ENCODE data around the gene BPIFB6. TPM values are rescaled to one million over a fixed set of nuclear protein-coding genes. Genes with fewer than 3 reads are reported as not detected.
A peak's percentile ranks its signal among the peaks of the same experiment; 100 is the strongest.

BPIFB6 gene
- total RNA-seq, 1 experiment from 2014 or later: not detected

- TF ChIP-seq, protein P1, sequence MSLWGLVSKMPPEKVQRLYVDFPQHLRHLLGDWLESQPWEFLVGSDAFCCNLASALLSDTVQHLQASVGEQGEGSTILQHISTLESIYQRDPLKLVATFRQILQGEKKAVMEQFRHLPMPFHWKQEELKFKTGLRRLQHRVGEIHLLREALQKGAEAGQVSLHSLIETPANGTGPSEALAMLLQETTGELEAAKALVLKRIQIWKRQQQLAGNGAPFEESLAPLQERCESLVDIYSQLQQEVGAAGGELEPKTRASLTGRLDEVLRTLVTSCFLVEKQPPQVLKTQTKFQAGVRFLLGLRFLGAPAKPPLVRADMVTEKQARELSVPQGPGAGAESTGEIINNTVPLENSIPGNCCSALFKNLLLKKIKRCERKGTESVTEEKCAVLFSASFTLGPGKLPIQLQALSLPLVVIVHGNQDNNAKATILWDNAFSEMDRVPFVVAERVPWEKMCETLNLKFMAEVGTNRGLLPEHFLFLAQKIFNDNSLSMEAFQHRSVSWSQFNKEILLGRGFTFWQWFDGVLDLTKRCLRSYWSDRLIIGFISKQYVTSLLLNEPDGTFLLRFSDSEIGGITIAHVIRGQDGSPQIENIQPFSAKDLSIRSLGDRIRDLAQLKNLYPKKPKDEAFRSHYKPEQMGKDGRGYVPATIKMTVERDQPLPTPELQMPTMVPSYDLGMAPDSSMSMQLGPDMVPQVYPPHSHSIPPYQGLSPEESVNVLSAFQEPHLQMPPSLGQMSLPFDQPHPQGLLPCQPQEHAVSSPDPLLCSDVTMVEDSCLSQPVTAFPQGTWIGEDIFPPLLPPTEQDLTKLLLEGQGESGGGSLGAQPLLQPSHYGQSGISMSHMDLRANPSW (CRISPR knock-in tag; conservative IDR thresholded peaks at IDR 0.05; ENCODE audit: low read depth): no peak
- TF ChIP-seq, protein P2, sequence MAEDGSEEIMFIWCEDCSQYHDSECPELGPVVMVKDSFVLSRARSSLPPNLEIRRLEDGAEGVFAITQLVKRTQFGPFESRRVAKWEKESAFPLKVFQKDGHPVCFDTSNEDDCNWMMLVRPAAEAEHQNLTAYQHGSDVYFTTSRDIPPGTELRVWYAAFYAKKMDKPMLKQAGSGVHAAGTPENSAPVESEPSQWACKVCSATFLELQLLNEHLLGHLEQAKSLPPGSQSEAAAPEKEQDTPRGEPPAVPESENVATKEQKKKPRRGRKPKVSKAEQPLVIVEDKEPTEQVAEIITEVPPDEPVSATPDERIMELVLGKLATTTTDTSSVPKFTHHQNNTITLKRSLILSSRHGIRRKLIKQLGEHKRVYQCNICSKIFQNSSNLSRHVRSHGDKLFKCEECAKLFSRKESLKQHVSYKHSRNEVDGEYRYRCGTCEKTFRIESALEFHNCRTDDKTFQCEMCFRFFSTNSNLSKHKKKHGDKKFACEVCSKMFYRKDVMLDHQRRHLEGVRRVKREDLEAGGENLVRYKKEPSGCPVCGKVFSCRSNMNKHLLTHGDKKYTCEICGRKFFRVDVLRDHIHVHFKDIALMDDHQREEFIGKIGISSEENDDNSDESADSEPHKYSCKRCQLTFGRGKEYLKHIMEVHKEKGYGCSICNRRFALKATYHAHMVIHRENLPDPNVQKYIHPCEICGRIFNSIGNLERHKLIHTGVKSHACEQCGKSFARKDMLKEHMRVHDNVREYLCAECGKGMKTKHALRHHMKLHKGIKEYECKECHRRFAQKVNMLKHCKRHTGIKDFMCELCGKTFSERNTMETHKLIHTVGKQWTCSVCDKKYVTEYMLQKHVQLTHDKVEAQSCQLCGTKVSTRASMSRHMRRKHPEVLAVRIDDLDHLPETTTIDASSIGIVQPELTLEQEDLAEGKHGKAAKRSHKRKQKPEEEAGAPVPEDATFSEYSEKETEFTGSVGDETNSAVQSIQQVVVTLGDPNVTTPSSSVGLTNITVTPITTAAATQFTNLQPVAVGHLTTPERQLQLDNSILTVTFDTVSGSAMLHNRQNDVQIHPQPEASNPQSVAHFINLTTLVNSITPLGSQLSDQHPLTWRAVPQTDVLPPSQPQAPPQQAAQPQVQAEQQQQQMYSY (CRISPR knock-in tag; IDR thresholded peaks at IDR 0.05): no peak
- TF ChIP-seq, protein P3, sequence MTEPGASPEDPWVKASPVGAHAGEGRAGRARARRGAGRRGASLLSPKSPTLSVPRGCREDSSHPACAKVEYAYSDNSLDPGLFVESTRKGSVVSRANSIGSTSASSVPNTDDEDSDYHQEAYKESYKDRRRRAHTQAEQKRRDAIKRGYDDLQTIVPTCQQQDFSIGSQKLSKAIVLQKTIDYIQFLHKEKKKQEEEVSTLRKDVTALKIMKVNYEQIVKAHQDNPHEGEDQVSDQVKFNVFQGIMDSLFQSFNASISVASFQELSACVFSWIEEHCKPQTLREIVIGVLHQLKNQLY (CRISPR knock-in tag; IDR thresholded peaks at IDR 0.05): no peak
- no peak for TF ChIP-seq FOXJ3 (CRISPR knock-in tag; IDR thresholded peaks at IDR 0.05; ENCODE audit: borderline replicate concordance)
- TF ChIP-seq ZNF416 (CRISPR knock-in tag; IDR thresholded peaks at IDR 0.05): no peak
- TF ChIP-seq ZNF317 (CRISPR knock-in tag; IDR thresholded peaks at IDR 0.05; ENCODE audit: borderline replicate concordance, low read depth): no peak
- TF ChIP-seq ETV6 (CRISPR knock-in tag; IDR thresholded peaks at IDR 0.05): no peak
These were observed 47.9 kb upstream of the BPIFB6 start (continued) for GRCh38 chr20:32983459-32984112.

- ATAC-seq: peak; percentile 75
- DNase-seq (ENCODE audit: low spot score): no peak
- TF ChIP-seq ESRRA (CRISPR knock-in tag; IDR thresholded peaks at IDR 0.05; ENCODE audit: borderline replicate concordance) (no peak), FOXK1 (CRISPR knock-in tag; IDR thresholded peaks at IDR 0.05) (no peak)
- TF ChIP-seq, protein P4, sequence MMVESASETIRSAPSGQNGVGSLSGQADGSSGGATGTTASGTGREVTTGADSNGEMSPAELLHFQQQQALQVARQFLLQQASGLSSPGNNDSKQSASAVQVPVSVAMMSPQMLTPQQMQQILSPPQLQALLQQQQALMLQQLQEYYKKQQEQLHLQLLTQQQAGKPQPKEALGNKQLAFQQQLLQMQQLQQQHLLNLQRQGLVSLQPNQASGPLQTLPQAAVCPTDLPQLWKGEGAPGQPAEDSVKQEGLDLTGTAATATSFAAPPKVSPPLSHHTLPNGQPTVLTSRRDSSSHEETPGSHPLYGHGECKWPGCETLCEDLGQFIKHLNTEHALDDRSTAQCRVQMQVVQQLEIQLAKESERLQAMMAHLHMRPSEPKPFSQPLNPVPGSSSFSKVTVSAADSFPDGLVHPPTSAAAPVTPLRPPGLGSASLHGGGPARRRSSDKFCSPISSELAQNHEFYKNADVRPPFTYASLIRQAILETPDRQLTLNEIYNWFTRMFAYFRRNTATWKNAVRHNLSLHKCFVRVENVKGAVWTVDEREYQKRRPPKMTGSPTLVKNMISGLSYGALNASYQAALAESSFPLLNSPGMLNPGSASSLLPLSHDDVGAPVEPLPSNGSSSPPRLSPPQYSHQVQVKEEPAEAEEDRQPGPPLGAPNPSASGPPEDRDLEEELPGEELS (CRISPR knock-in tag; IDR thresholded peaks at IDR 0.05): no peak
- H3K27me3 Mint-ChIP-seq (ENCODE audit: low read depth): no peaks in the 10 kb centered on the region
- no peaks in the 10 kb centered on the region for H3K36me3 Mint-ChIP-seq
- no peak overlapping the region for H3K27ac Mint-ChIP-seq
- CTCF ChIA-PET: interaction anchor here (0.5 to 3.5 kb wide), 5 partner anchors 11 to 315 kb away, joined by 3 to 15 read pairs (median 4); no protein-coding TSS in a partner anchor
- POLR2A ChIA-PET: interaction anchor here (0.5 kb wide), 1 partner anchor 22 kb away, joined by 3 read pairs; no protein-coding TSS in a partner anchor
- H3K4me3 Mint-ChIP-seq: no peak overlapping the region
- H3K4me1 Mint-ChIP-seq: 0 out of 2 replicates have a peak, but pooled peaks cover 4% of the 10 kb centered on the region
- no peaks in the 10 kb centered on the region for H3K9me3 Mint-ChIP-seq
These were observed 47.3 kb upstream of the BPIFB6 start for GRCh38 chr20:32984196-32984595.

DNA sequence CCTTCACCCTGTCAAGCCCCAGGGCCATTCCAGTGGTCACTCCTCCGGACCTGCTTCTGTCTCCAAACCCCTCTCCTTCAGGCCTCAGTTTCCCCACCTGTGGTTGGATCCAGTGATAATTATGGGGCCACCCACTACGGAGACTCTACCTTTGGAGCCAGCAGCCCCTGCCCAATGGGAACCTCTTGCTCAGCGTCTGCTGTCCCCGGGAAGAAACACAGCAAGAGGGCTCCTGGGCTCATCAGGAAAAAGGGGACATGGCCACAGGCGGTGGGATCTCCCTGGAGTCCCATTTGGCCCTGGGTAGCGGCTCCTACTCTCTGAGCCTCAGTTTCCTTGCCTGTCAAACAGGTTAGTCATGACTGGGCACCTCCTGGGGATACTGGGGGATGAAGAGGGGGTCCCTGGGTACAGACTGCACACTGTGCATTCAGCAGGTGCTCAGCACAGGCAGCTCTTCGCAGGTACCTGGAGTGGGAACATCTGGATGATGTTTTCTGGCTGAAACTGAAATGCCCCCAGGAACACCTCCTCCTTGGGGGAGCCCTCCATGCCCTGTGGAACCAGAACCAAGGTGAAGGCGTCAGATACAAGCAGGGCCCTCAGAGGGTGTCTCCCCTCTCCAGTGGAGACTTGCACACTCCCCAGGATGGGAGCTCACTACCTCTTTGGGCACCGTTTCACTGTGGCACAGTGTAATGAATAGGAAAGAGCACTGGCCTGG lies 46.7 kb upstream of the BPIFB6 start:
- POLR2A ChIA-PET: interaction anchor here (0.5 kb wide), 1 partner anchor 22 kb away, joined by 3 read pairs; no protein-coding TSS in a partner anchor
- Mint-ChIP-seq H3K9me3 (no peaks in the 10 kb centered on the region), H3K27ac (no peak overlapping the region), H3K4me3 (no peak overlapping the region), H3K36me3 (no peaks in the 10 kb centered on the region), H3K27me3 (ENCODE audit: low read depth) (no peaks in the 10 kb centered on the region), H3K4me1 (0 out of 2 replicates have a peak, but pooled peaks cover 4% of the 10 kb centered on the region)
- ATAC-seq (no peak), DNase-seq (ENCODE audit: low spot score) (no peak)
- CTCF ChIA-PET: interaction anchor here (0.5 to 3.5 kb wide), 4 partner anchors 10 to 314 kb away, joined by 3 to 15 read pairs (median 4); no protein-coding TSS in a partner anchor
- TF ChIP-seq ZMAT4 (CRISPR knock-in tag; IDR thresholded peaks at IDR 0.05) (no peak), EMX1 (CRISPR knock-in tag; IDR thresholded peaks at IDR 0.05) (no peak), SMAD4 (CRISPR knock-in tag; IDR thresholded peaks at IDR 0.05) (no peak), CREB1 (CRISPR knock-in tag; IDR thresholded peaks at IDR 0.05) (no peak), AR (CRISPR knock-in tag; IDR thresholded peaks at IDR 0.05) (no peak), ZBTB43 (CRISPR knock-in tag; IDR thresholded peaks at IDR 0.05) (no peak), FOXP1 (CRISPR knock-in tag; IDR thresholded peaks at IDR 0.05; ENCODE audit: borderline replicate concordance) (no peak)
